NT2/D1 (cell line): ENCODE results near the gene CALY.

Experiments used
- DNase-seq: peaks from one replicate; pipeline ENCODE4 v3.0.0-alpha.2; 2011; ENCODE audit warnings: low read depth, low spot score
- H3K27me3 ChIP-seq: 2 replicates; pipeline ENCODE4 v1.6.0; 2011; ENCODE audit warnings: mild to moderate bottlenecking; ENCODE audit not compliant: insufficient read length, insufficient read depth
- H3K36me3 ChIP-seq: 2 replicates; pipeline ENCODE4 v1.6.1; 2011; ENCODE audit warnings: mild to moderate bottlenecking, low read length, mixed read lengths; ENCODE audit not compliant: insufficient read depth, insufficient read length
- H3K4me1 ChIP-seq: 2 replicates; pipeline ENCODE4 v1.5.1; 2011; ENCODE audit not compliant: insufficient read depth, insufficient read length
- H3K4me3 ChIP-seq: 2 replicates; pipeline ENCODE4 v1.5.1; 2011; ENCODE audit warnings: low read depth; ENCODE audit not compliant: insufficient read length
- H3K9ac ChIP-seq: 2 replicates; pipeline ENCODE4 v1.6.0; 2011; ENCODE audit warnings: low read depth; ENCODE audit not compliant: insufficient read length
- H3K9me3 ChIP-seq: 2 replicates; pipeline ENCODE4 v1.5.1; 2011; ENCODE audit warnings: mild to moderate bottlenecking, low read length; ENCODE audit not compliant: insufficient read depth
- SUZ12 ChIP-seq: IDR thresholded peaks from 2 replicates; pipeline ENCODE4 v1.6.1; 2011; ENCODE audit not compliant: insufficient read length, insufficient read depth; ENCODE audit errors: extremely low read depth
- YY1 ChIP-seq: IDR thresholded peaks from 2 replicates; pipeline ENCODE4 v1.6.1; 2011; ENCODE audit not compliant: insufficient read length, insufficient read depth
- ZNF274 ChIP-seq: IDR thresholded peaks from 2 replicates; pipeline ENCODE4 v1.6.1; 2011; ENCODE audit warnings: mild to moderate bottlenecking, low read depth, low read length

The CALY gene

DNA sequence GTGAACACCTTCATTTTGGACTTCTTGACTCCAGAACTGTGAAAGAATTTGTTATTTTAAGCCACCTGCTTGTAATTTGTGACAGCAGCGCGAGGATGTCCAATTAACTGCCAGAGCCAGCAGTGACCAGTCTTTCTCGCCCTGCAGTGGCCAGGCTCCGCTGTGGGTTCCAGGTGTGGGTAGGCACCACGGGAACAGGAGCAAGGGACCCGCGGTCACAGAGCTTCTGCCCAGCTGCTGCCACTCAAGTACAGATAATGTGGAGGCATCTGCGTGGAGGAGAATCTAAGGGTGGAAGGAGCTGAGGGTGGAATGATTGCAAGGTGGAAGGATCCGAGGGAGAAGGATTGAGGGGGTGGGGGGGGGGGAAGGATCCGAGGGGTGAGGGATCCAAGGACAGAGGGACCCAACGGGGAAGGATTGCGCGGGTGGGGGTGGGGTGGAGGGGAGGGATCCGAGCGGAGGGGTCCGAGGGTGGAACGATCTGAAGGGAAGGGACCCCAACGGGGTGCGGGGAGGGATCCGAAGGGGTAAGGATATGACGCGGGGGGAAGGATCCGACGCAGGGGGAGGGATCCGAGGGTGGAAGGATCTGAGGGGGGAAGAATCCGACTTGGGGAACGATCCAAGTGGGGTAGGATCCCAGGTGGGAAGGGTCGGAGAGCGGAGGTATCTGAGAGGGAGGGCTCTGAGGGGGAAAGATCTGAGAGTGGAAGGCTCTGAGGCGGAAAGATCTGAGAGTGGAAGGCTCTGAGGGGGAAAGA is 3.6 kb downstream of the CALY start:
- H3K9ac ChIP-seq: no peak overlapping the region
- TF ChIP-seq YY1: no peak
- H3K9me3 ChIP-seq: peaks cover 14% of the 10 kb centered on the region; the same call in 1 of the 2 replicates
- H3K4me3 ChIP-seq: no peak overlapping the region
- DNase-seq: no peak
- no peaks in the 10 kb centered on the region for H3K36me3 ChIP-seq
- peaks cover 10% of the 10 kb centered on the region for H3K4me1 ChIP-seq
- H3K27me3 ChIP-seq: peaks cover 85% of the 10 kb centered on the region

GRCh38 chr10:133329491-133330202 is 7.0 kb downstream of the CALY start:
- peaks cover 84% of the 10 kb centered on the region for H3K27me3 ChIP-seq
- peak overlapping the region; percentile 21 for H3K4me3 ChIP-seq
- peak overlapping the region; percentile 42 for H3K9ac ChIP-seq
- H3K4me1 ChIP-seq: peaks cover 20% of the 10 kb centered on the region
- H3K9me3 ChIP-seq: peaks cover 14% of the 10 kb centered on the region; the same call in 1 of the 2 replicates
- DNase-seq: peak; percentile 55
- no peak for TF ChIP-seq ZNF274
- no peak for TF ChIP-seq SUZ12
- no peak for TF ChIP-seq YY1
- H3K36me3 ChIP-seq: no peaks in the 10 kb centered on the region

GRCh38 chr10:133328358-133329343 is 8.0 kb downstream of the CALY start:
- DNase-seq: no peak
- Histone ChIP-seq H3K9me3 (peaks cover 14% of the 10 kb centered on the region; the same call in 1 of the 2 replicates), H3K27me3 (peaks cover 76% of the 10 kb centered on the region), H3K36me3 (no peaks in the 10 kb centered on the region), H3K4me3 (no peak overlapping the region), H3K4me1 (peaks cover 24% of the 10 kb centered on the region), H3K9ac (peak overlapping the region; percentile 42)
- TF ChIP-seq YY1 (no peak), SUZ12 (no peak), ZNF274 (no peak)

DNA sequence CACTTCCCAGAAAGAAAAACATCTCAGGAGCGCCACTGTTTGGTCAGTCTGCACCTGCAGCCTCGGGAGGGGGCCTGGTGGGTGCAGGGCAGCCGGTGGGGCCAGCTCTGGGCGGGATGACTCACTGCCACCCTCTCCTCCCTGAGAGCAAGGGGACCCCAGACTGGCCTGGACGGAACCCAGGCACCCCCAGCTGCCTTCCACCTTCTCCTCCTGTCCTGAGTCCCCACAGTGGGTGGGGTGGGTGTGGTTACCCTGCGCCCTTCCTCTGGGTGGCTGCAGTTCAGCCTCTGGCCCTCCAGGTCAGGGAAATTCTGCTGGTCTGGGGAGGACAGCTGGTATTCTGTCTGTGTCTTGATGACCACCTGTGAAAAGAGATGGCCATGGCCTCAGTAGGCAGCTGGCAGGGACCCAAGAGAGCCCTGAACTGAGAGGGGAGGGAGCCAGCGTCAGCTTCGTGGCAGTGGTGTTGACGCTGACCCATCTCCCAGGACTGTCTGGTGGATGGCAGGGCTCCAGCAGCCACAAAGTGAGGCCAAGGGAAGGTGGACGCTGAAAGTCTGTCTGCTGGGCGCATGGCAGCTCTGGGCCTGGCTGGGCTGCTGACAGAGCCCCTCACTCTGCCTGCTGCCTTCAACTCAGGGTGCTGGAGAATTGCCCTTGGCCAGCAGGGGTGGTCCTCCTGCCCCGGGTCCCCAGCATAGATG is 8.9 kb downstream of the CALY start:
- Histone ChIP-seq H3K9me3 (peaks cover 14% of the 10 kb centered on the region; the same call in 1 of the 2 replicates), H3K27me3 (peaks cover 69% of the 10 kb centered on the region), H3K4me1 (peaks cover 24% of the 10 kb centered on the region), H3K4me3 (no peak overlapping the region), H3K36me3 (no peaks in the 10 kb centered on the region), H3K9ac (no peak overlapping the region)
- TF ChIP-seq SUZ12 (no peak), ZNF274 (no peak), YY1 (no peak)
- DNase-seq: no peak

GRCh38 chr10:133326745-133327650 is 9.7 kb downstream of the CALY start:
- DNase-seq: no peak
- no peak for TF ChIP-seq ZNF274
- Histone ChIP-seq H3K27me3 (peaks cover 61% of the 10 kb centered on the region), H3K9ac (no peak overlapping the region), H3K9me3 (peaks cover 6% of the 10 kb centered on the region; the same call in 1 of the 2 replicates), H3K4me3 (no peak overlapping the region), H3K4me1 (peaks cover 24% of the 10 kb centered on the region), H3K36me3 (no peaks in the 10 kb centered on the region)

DNA sequence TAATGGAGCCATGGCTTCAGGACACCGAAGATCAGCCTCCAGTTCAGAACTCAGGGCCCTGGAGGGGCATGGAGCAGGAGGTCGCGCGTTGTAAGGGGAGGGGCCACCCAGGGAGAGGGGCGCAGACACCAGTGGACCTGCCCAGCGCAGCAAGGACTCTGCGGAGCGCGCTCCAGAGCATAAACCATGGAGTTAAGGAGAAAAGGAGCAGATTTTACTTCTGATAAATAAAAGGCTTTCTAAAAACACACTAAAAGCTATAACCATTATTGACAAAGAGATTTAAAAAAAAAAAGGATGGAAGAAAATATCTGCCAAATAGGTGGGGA is 10.5 kb downstream of the CALY start:
- H3K9me3 ChIP-seq: no peaks in the 10 kb centered on the region; the same call in 1 of the 2 replicates
- TF ChIP-seq SUZ12 (no peak), YY1 (no peak), ZNF274 (no peak)
- H3K4me1 ChIP-seq: peaks cover 24% of the 10 kb centered on the region
- peak overlapping the region; percentile 47 for H3K4me3 ChIP-seq
- no peak for DNase-seq
- peak overlapping the region; percentile 67 for H3K9ac ChIP-seq
- peaks cover 53% of the 10 kb centered on the region for H3K27me3 ChIP-seq
- H3K36me3 ChIP-seq: no peaks in the 10 kb centered on the region
